HG03342 (cell line): ENCODE measurements around the gene AGXT2.
"Not testable (repeated sequence)": the region's sequence is repeated elsewhere in the genome, so short reads cannot be mapped to it uniquely, and the experiment has no call there.

Experiments used
- ATAC-seq: cut with Tn5 transposase; IDR thresholded peaks from one replicate; pipeline ENCODE4 v1.9.1; 2021; ENCODE audit warnings: mild to moderate bottlenecking, moderate library complexity; ENCODE audit not compliant: unreplicated experiment

AGXT2 gene

DNA sequence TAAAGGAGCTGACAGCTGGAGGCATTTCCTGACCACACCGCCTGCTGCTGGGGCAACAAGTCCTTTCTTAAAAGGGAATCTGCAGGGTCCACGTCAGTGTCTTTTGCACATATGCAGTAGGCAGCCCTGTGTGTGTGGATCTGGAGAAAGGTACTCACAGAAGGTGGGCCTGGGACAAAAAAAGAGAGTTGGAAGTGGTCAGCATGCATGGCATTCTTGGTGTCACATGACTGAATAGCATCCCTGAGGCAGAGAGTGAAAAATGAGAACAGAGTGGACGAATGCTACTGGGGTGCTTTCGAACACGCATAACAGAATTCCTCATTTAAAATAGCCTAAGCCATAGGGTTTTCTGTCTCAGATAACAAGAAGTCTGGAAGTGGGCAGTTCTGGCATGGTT, 71.4 kb downstream of the AGXT2 start:
- no peak for ATAC-seq

DNA sequence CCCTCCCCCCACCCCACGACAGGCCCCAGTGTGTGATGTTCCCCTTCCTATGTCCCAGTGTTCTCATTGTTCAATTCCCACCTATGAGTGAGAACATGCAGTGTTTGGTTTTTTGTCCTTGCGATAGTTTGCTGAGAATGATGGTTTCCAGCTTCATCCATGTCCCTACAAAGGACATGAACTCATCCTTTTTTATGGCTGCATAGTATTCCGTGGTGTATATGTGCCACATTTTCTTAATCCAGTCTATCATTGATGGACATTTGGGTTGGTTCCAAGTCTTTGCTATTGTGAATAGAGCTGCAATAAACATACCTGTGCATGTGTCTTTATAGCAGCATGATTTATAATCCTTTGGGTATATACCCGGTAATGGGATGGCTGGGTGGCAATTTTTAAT, 76.1 kb downstream of the AGXT2 start:
- not testable (repeated sequence) for ATAC-seq

GRCh38 chr5:34970552-34970951, 77.2 kb downstream of the AGXT2 start:
- no peak for ATAC-seq

GRCh38 chr5:34968258-34968657, 79.5 kb downstream of the AGXT2 start:
- ATAC-seq, result no peak

DNA sequence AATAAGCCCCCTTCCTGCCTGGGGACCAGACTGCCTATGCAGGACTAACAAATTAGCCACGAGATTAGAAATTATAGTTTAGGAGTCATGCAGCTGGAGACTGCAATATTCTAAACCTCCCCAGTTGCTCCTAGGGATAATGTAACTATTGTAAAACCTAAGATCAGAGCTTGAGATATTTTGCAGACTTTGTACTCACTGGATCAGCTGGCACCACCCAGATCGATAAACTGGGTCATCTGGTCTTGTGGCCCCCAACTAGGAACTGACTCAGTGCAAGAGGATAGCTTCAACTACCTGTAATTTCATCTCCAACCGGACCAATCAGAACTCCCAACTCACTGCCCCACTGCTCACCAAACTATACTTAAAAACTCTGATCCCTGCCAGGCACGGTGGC, 80.2 kb downstream of the AGXT2 start:
- no peak for ATAC-seq

- peak; percentile 95 for ATAC-seq
Observed at GRCh38 chr5:34959323-34959722, 88.4 kb downstream of the AGXT2 start.

GRCh38 chr5:34957857-34958690, 89.7 kb downstream of the AGXT2 start:
- ATAC-seq, result peak; percentile 48

GRCh38 chr5:34957321-34957720, 90.4 kb downstream of the AGXT2 start:
- no peak for ATAC-seq
